HUES64 (cell line): Measurements from ENCODE around the gene SPI1.
A peak's percentile ranks its signal among the peaks of the same experiment; 100 is the strongest.

Experiments used
- H3K27ac ChIP-seq: 2 replicates; pipeline ENCODE4 v1.7.0; 2013; ENCODE audit warnings: low read depth, low read length, inconsistent platforms
- H3K27me3 ChIP-seq: 2 replicates; pipeline ENCODE4 v1.6.1; 2013; ENCODE audit warnings: mild to moderate bottlenecking, low read length; ENCODE audit not compliant: insufficient read depth
- H3K36me3 ChIP-seq: 2 replicates; pipeline ENCODE4 v1.6.1; 2013; ENCODE audit warnings: mild to moderate bottlenecking, low read length; ENCODE audit not compliant: insufficient read depth
- H3K4me1 ChIP-seq: 2 replicates; pipeline ENCODE4 v1.6.1; 2013; ENCODE audit warnings: mild to moderate bottlenecking, low read length, moderate library complexity; ENCODE audit not compliant: insufficient read depth
- H3K4me3 ChIP-seq: 2 replicates; pipeline ENCODE4 v1.5.1; 2013; ENCODE audit warnings: mild to moderate bottlenecking, low read length, moderate library complexity
- H3K9ac ChIP-seq: 2 replicates; pipeline ENCODE4 v1.6.1; 2013; ENCODE audit warnings: mild to moderate bottlenecking, low read depth, low read length
- H3K9me3 ChIP-seq: 2 replicates; pipeline ENCODE4 v1.6.1; 2013; ENCODE audit warnings: low read depth, low read length; ENCODE audit not compliant: insufficient read depth
- WGBS: fragments of 150-250, 120-280 bp; methylation state at CpG from one replicate; pipeline ENCODE4 v1.1.7; 2013; ENCODE audit warnings: missing lambda C conversion rate; 5-methylcytosine and 5-hydroxymethylcytosine counted together

Gene SPI1

GRCh38 chr11:47361419-47361818 lies 16.9 kb downstream of the SPI1 start:
- H3K9ac ChIP-seq = no peak overlapping the region
- H3K36me3 ChIP-seq = no peaks in the 10 kb centered on the region
- H3K9me3 ChIP-seq = no peaks in the 10 kb centered on the region
- H3K4me3 ChIP-seq = no peak overlapping the region
- no peak overlapping the region for H3K27ac ChIP-seq
- no peaks in the 10 kb centered on the region for H3K4me1 ChIP-seq
- no peaks in the 10 kb centered on the region for H3K27me3 ChIP-seq
- 92% methylated on average over 13 of the region's 13 CpGs for whole genome bisulfite sequencing

GRCh38 chr11:47360341-47360740 lies 18.0 kb downstream of the SPI1 start:
- WGBS = 94% methylated on average over 15 of the region's 15 CpGs
- Histone ChIP-seq H3K4me3 (no peak overlapping the region), H3K9ac (no peak overlapping the region)

GRCh38 chr11:47359586-47359985 lies 18.8 kb downstream of the SPI1 start:
- WGBS = 93% methylated on average over 17 of the region's 17 CpGs
- Histone ChIP-seq H3K9me3 (no peaks in the 10 kb centered on the region), H3K4me1 (no peaks in the 10 kb centered on the region), H3K27me3 (no peaks in the 10 kb centered on the region), H3K27ac (no peak overlapping the region), H3K4me3 (no peak overlapping the region), H3K9ac (no peak overlapping the region), H3K36me3 (no peaks in the 10 kb centered on the region)

More at GRCh38 chr11:47360341-47360740, 18.0 kb downstream of the SPI1 start:
- Histone ChIP-seq H3K9me3 (no peaks in the 10 kb centered on the region), H3K36me3 (no peaks in the 10 kb centered on the region), H3K27me3 (no peaks in the 10 kb centered on the region), H3K27ac (no peak overlapping the region), H3K4me1 (no peaks in the 10 kb centered on the region)

GRCh38 chr11:47359162-47359561 lies 19.2 kb downstream of the SPI1 start:
- Histone ChIP-seq H3K27ac (no peak overlapping the region), H3K4me1 (no peaks in the 10 kb centered on the region), H3K9ac (no peak overlapping the region), H3K27me3 (no peaks in the 10 kb centered on the region), H3K9me3 (no peaks in the 10 kb centered on the region), H3K4me3 (no peak overlapping the region), H3K36me3 (no peaks in the 10 kb centered on the region)
- WGBS = 92% methylated on average over 7 of the region's 7 CpGs

GRCh38 chr11:47358731-47359051 lies 19.7 kb downstream of the SPI1 start:
- Histone ChIP-seq H3K36me3 (no peaks in the 10 kb centered on the region), H3K4me1 (no peaks in the 10 kb centered on the region), H3K9ac (no peak overlapping the region), H3K4me3 (no peak overlapping the region), H3K9me3 (no peaks in the 10 kb centered on the region), H3K27ac (no peak overlapping the region), H3K27me3 (no peaks in the 10 kb centered on the region)
- WGBS = 91% methylated on average over 14 of the region's 14 CpGs

GRCh38 chr11:47357985-47358730 lies 20.2 kb downstream of the SPI1 start:
- Histone ChIP-seq H3K4me3 (no peak overlapping the region), H3K36me3 (no peaks in the 10 kb centered on the region), H3K9ac (no peak overlapping the region), H3K27me3 (no peaks in the 10 kb centered on the region), H3K9me3 (no peaks in the 10 kb centered on the region), H3K4me1 (no peaks in the 10 kb centered on the region), H3K27ac (no peak overlapping the region)
- WGBS = 95% methylated on average over 6 of the region's 6 CpGs

GRCh38 chr11:47356998-47357329 lies 21.4 kb downstream of the SPI1 start:
- Histone ChIP-seq H3K4me3 (no peak overlapping the region), H3K9ac (no peak overlapping the region), H3K4me1 (no peaks in the 10 kb centered on the region), H3K27me3 (no peaks in the 10 kb centered on the region), H3K27ac (no peak overlapping the region), H3K9me3 (no peaks in the 10 kb centered on the region), H3K36me3 (no peaks in the 10 kb centered on the region)
- 90% methylated on average over 1 of the region's 1 CpG for WGBS

GRCh38 chr11:47356129-47356997 lies 22.0 kb downstream of the SPI1 start:
- H3K27ac ChIP-seq = no peak overlapping the region
- H3K4me3 ChIP-seq = no peak overlapping the region

GRCh38 chr11:47355283-47356128 lies 22.8 kb downstream of the SPI1 start:
- no peak overlapping the region for H3K9ac ChIP-seq
- 38% methylated on average over 47 of the region's 47 CpGs for WGBS
- H3K27ac ChIP-seq = no peak overlapping the region
- no peaks in the 10 kb centered on the region for H3K9me3 ChIP-seq
- H3K27me3 ChIP-seq = no peaks in the 10 kb centered on the region
- no peaks in the 10 kb centered on the region for H3K4me1 ChIP-seq
- H3K4me3 ChIP-seq = peak overlapping the region; percentile 43
- H3K36me3 ChIP-seq = no peaks in the 10 kb centered on the region

More at GRCh38 chr11:47356129-47356997, 22.0 kb downstream of the SPI1 start:
- Histone ChIP-seq H3K9me3 (no peaks in the 10 kb centered on the region), H3K4me1 (no peaks in the 10 kb centered on the region), H3K36me3 (no peaks in the 10 kb centered on the region), H3K9ac (no peak overlapping the region), H3K27me3 (no peaks in the 10 kb centered on the region)
- 88% methylated on average over 9 of the region's 9 CpGs for WGBS

GRCh38 chr11:47354913-47355282 lies 23.4 kb downstream of the SPI1 start:
- H3K9ac ChIP-seq = no peak overlapping the region
- H3K27me3 ChIP-seq = no peaks in the 10 kb centered on the region
- H3K27ac ChIP-seq = no peak overlapping the region
- WGBS = 3% methylated on average over 31 of the region's 32 CpGs
- no peaks in the 10 kb centered on the region for H3K36me3 ChIP-seq
- no peaks in the 10 kb centered on the region for H3K4me1 ChIP-seq
- peak overlapping the region; percentile 43 for H3K4me3 ChIP-seq
- no peaks in the 10 kb centered on the region for H3K9me3 ChIP-seq
